ENCODE results near the gene SSBP2. TPM values are rescaled to one million over a fixed set of nuclear protein-coding genes. Genes with fewer than 3 reads are reported as not detected.
"Not testable (repeated sequence)": the region's sequence is repeated elsewhere in the genome, so short reads cannot be mapped to it uniquely, and the experiment has no call there.

SSBP2 gene
- total RNA-seq, 2 experiments from 2014 or later: 14.5 to 14.7 TPM

DNA sequence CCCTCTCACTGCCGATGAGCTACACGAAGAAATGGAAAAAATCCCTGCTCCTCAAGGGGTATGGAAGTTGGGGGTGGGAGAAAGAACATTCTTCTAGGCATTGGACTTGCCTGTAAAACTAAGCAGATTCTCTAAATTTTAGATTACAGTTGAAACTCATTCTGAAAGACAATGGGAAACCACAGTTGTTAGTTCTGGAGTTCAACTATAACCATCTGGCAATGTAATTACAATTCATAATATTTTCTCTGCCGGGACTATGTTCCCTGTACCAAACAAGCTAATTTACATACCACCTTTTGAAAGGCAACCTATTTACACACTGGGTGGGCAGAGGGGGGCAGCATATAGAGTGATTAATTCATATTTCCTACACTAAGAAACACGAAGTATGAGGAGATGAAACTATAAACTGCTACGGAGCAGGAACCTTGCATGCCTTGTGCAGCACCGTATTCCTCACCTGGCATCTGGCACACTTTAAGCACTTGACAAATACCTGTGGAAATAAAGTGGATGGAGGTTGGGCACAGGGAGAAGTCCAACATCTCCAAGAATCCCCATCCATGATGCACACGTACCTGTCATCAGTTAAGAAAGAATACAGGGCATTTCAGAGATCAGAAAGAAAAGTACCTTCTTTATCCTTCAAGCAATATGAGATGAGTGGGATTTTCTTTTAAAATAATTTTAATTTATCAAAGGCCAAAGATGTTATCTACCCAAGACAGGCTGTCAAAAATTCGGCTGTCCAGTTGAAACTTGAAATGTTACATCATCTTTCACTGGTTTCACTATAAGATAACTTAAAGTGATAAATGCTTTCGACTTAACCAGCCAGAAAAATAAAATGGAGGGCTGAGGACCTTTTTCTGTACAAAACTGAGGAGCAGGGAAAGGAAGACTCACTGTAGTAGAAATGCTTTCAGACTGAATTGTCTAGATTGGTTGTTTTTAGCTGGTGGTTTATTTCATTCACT lies 54.2 kb downstream of the SSBP2 start:
- peaks cover 24% of the 10 kb centered on the region for H3K9me3 Mint-ChIP-seq
- DNase-seq: no peak
- no peak overlapping the region for H3K4me3 Mint-ChIP-seq
- intact Hi-C loops (cut with micrococcal nuclease): no loop called here
- H3K27me3 Mint-ChIP-seq (ENCODE audit: low read depth): no peaks in the 10 kb centered on the region
- H3K27ac Mint-ChIP-seq: no peak overlapping the region
- H3K4me1 Mint-ChIP-seq (ENCODE audit: low read depth): peaks cover 13% of the 10 kb centered on the region
- CTCF ChIA-PET: no interaction called here
- H3K36me3 Mint-ChIP-seq (ENCODE audit: low read depth): peaks cover 23% of the 10 kb centered on the region

DNA sequence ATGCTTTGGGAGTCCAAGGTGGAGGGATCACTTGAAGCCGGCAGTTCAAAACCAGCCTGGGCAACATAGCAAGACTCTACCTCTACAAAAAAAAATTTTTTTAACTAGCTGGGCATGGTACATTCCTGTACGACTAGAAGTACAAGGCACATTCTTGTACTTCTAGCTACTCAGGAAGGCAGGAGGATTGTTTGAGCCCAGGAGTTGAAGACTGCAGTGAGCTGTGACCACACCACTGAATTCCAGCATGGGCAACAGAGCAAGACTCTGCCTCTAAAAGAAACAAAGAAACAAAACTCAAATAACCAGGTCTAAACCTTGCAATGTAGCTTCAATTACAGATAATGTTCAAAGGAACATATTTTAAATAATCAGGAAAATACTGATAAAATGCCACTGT lies 56.2 kb downstream of the SSBP2 start:
- Mint-ChIP-seq H3K36me3 (ENCODE audit: low read depth) (peaks cover 28% of the 10 kb centered on the region), H3K4me3 (no peak overlapping the region), H3K4me1 (ENCODE audit: low read depth) (peaks cover 15% of the 10 kb centered on the region), H3K27ac (no peak overlapping the region), H3K9me3 (peaks cover 31% of the 10 kb centered on the region), H3K27me3 (ENCODE audit: low read depth) (no peaks in the 10 kb centered on the region)
- CTCF ChIA-PET: interaction anchor here (0.6 kb wide), 1 partner anchor 21 kb away, joined by 5 read pairs; no protein-coding TSS in a partner anchor
- no peak for DNase-seq
- intact Hi-C loops (cut with micrococcal nuclease): no loop called here

DNA sequence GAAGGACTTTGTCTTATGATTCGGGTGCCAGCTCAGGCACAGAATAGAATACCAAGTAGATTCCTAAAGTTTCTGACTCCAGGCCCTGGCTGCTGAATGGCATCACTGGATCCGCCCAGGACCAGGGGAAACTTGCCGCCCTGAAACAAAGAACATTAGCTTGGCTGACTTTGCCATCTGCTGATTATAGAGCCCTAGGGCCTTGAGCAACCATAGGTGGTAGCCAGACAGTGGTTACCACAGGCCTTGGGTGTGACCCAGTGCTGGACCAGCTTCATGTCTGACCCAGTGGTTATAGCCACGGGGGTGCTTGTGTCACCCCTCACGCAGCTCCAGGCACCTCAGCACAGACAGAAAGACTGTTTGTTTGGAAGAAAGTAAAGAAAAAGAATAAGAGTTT lies 62.7 kb downstream of the SSBP2 start:
- Mint-ChIP-seq H3K9me3 (peaks cover 35% of the 10 kb centered on the region), H3K4me3 (no peak overlapping the region), H3K27me3 (ENCODE audit: low read depth) (no peaks in the 10 kb centered on the region), H3K36me3 (ENCODE audit: low read depth) (peaks cover 33% of the 10 kb centered on the region), H3K4me1 (ENCODE audit: low read depth) (peaks cover 17% of the 10 kb centered on the region), H3K27ac (no peak overlapping the region)
- intact Hi-C loops (cut with micrococcal nuclease): no loop called here
- DNase-seq: no peak
- CTCF ChIA-PET: no interaction called here

DNA sequence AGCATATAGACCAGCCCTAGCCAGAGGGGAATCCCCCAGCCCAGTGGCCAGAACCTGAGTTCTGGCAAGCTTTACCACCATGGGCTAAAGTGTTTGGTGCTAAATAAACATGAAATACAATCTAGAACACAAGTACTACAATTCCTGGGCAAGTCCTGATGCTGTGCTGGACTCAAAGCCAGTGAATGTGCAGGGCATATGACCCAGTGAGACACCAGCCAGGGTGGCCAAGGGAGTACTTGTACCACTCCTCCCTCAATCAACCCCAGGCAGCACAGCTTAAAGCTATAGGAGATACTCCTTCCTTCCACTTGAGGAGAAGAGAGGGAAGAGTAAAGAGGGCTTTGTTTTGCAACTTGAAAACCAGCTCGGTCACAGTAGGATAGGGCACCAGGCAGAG lies 63.6 kb downstream of the SSBP2 start:
- CTCF ChIA-PET: no interaction called here
- Mint-ChIP-seq H3K4me3 (no peak overlapping the region), H3K9me3 (peaks cover 30% of the 10 kb centered on the region), H3K27me3 (ENCODE audit: low read depth) (no peaks in the 10 kb centered on the region), H3K27ac (no peak overlapping the region), H3K36me3 (ENCODE audit: low read depth) (peaks cover 27% of the 10 kb centered on the region), H3K4me1 (ENCODE audit: low read depth) (peaks cover 20% of the 10 kb centered on the region)
- intact Hi-C loops (cut with micrococcal nuclease): no loop called here
- no peak for DNase-seq

DNA sequence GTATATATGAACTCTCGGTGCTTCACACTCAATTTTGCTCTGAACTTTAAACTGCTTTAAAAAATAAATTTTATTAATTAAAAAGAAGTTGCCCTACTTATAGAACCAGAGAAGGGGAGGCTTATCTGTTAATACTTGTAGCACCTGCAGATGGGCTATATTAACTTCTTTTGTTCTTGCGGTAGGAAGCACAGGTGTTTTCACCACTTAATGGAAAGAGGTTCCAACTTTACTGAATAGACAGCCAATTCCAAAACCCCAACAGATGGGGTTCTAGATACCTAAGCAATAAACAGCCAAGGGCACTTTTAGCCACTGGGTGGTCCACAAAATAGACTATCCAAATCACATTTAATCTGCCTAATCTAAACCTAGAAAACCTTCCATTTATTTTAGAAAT lies 65.4 kb downstream of the SSBP2 start:
- peaks cover 13% of the 10 kb centered on the region for H3K36me3 Mint-ChIP-seq (ENCODE audit: low read depth)
- no peaks in the 10 kb centered on the region for H3K27me3 Mint-ChIP-seq (ENCODE audit: low read depth)
- H3K4me3 Mint-ChIP-seq: no peak overlapping the region
- CTCF ChIA-PET: no interaction called here
- DNase-seq: no peak
- intact Hi-C loops (cut with micrococcal nuclease): no loop called here
- H3K4me1 Mint-ChIP-seq (ENCODE audit: low read depth): peaks cover 28% of the 10 kb centered on the region
- H3K27ac Mint-ChIP-seq: no peak overlapping the region
- peaks cover 17% of the 10 kb centered on the region for H3K9me3 Mint-ChIP-seq

DNA sequence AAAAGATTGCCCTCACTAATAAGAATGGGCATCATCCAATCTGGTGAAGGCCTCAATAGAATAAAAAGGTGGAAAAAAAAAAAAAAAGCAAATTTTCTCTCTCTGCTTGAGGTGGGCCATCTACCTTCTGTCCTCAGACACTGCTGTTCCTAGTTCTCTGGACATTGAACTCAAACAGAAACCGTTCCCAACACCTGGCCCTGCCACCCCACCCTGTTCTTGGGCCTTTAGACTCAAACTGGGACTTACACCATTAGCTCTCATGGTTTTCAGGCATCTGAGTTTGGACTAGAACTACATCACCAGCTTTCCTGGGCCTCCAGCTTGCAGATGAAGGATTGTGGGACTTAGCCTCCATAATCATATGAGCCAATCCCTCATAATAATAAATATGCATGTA lies 71.0 kb downstream of the SSBP2 start:
- Mint-ChIP-seq H3K27ac (no peak overlapping the region), H3K9me3 (peaks cover 5% of the 10 kb centered on the region), H3K4me1 (ENCODE audit: low read depth) (peaks cover 36% of the 10 kb centered on the region), H3K36me3 (ENCODE audit: low read depth) (peaks cover 12% of the 10 kb centered on the region), H3K4me3 (no peak overlapping the region), H3K27me3 (ENCODE audit: low read depth) (no peaks in the 10 kb centered on the region)
- CTCF ChIA-PET: no interaction called here
- intact Hi-C loops (cut with micrococcal nuclease): no loop called here
- DNase-seq: no peak

DNA sequence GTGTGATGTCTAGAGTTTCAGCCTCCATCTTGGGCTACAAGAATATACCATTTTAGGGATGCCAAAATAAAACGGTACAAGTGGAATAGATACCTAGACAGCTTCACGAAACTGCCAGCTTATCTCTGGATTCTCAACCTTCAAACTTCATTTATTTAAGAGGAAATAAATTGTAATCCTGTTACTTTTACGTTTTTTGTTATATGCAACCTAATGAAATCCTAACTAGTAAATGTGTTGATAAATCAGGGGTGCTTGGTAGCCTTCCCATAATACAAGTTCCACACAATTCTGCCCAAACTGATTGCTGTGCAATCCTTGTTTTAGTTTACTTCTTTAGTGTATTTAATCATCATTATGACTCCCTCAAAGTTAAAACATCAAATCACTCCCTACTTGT lies 75.5 kb downstream of the SSBP2 start:
- intact Hi-C loops (cut with micrococcal nuclease): no loop called here
- H3K4me1 Mint-ChIP-seq (ENCODE audit: low read depth): peaks cover 20% of the 10 kb centered on the region
- H3K9me3 Mint-ChIP-seq: peaks cover 2% of the 10 kb centered on the region
- CTCF ChIA-PET: interaction anchor here (0.8 kb wide), 1 partner anchor 14 kb away, joined by 3 read pairs; no protein-coding TSS in a partner anchor
- peaks cover 8% of the 10 kb centered on the region for H3K36me3 Mint-ChIP-seq (ENCODE audit: low read depth)
- DNase-seq: no peak
- H3K27ac Mint-ChIP-seq: no peak overlapping the region
- no peak overlapping the region for H3K4me3 Mint-ChIP-seq
- no peaks in the 10 kb centered on the region for H3K27me3 Mint-ChIP-seq (ENCODE audit: low read depth)

DNA sequence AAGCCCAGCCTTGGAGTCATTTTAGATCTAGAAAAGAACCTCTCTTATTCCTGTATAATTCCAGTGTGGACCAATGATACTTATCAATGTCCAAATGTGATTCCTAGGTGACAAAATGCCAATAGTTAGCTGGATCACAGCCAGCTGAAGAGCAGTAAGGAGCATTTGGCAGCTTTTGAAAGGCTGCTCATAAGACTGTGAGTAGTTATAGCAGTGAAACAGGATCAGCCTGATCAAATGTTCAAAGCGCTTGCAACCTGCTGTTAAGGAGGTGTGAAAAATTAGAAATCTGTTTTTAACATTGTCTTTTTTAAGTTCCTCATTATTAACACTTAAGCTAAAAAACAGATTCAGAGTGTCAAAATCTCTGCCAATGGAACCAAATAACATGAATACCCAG lies 85.1 kb downstream of the SSBP2 start:
- peaks cover 18% of the 10 kb centered on the region for H3K4me1 Mint-ChIP-seq (ENCODE audit: low read depth)
- H3K27me3 Mint-ChIP-seq (ENCODE audit: low read depth): no peaks in the 10 kb centered on the region
- H3K9me3 Mint-ChIP-seq: no peaks in the 10 kb centered on the region
- H3K36me3 Mint-ChIP-seq (ENCODE audit: low read depth): peaks cover 2% of the 10 kb centered on the region
- H3K27ac Mint-ChIP-seq: no peak overlapping the region
- no peak for DNase-seq
- CTCF ChIA-PET: no interaction called here
- H3K4me3 Mint-ChIP-seq: no peak overlapping the region
- intact Hi-C loops (cut with micrococcal nuclease): no loop called here

DNA sequence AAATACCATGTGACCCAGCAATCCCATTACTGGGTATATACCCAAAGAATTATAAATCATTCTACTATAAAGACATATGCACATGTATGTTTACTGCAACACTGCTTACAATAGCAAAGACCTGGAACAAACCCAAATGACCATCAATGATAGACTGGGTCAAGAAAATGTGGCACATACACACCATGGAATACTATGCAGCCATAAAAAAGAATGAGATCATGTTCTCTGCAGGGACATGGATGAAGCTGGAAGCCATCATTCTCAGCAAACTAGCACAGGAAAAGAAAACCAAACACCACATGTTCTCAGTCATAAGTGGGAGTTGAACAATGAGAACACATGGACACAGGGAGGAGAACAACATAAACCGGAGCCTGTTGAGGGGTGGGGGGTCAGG lies 90.3 kb downstream of the SSBP2 start:
- intact Hi-C loops (cut with micrococcal nuclease); H3K9me3 Mint-ChIP-seq; H3K27ac Mint-ChIP-seq; CTCF ChIA-PET; H3K27me3 Mint-ChIP-seq (ENCODE audit: low read depth); DNase-seq; H3K4me3 Mint-ChIP-seq; H3K36me3 Mint-ChIP-seq (ENCODE audit: low read depth): not testable (repeated sequence)
- H3K4me1 Mint-ChIP-seq (ENCODE audit: low read depth): peaks cover 10% of the 10 kb centered on the region

DNA sequence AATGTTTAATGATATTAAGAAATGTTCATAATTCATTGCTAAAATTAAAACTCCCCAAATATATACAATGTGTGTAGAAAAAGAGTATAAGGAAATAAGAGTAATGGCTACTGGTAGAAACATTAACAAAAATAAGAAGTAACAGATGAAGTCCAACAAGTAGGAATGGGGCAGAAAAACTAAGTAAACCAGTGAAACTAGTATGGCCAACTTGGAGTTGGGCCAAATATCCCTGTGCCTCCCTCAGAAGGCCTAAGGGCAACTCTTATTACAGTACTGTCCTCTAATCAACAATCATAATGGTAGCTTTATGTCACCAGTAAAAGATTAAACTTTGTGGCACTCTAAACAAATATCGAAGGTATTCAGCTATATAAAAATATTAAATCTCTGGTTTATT lies 93.5 kb downstream of the SSBP2 start:
- Mint-ChIP-seq H3K36me3 (ENCODE audit: low read depth) (peaks cover 7% of the 10 kb centered on the region), H3K27me3 (ENCODE audit: low read depth) (no peaks in the 10 kb centered on the region), H3K4me1 (ENCODE audit: low read depth) (peaks cover 10% of the 10 kb centered on the region), H3K4me3 (no peak overlapping the region), H3K27ac (no peak overlapping the region), H3K9me3 (peaks cover 3% of the 10 kb centered on the region)
- intact Hi-C loops (cut with micrococcal nuclease): no loop called here
- DNase-seq: no peak
- CTCF ChIA-PET: no interaction called here

DNA sequence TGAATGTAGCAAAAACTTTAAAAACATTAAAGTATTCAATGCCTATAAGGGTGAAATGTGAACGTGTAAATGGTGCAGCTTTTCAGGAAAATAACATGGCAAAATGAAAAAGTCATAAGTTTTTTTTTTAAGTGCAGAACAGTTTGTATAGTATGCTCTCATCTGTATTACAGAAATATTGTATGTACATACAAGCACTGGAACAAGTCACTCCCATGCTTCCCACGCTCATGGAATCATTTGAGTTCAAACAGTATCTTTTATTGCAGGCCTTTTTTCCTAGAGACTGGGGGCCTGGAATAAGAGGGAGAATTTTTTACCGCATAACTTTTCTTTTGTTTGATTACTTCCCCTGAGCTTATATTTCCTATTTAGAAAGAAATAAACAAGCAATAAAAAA lies 94.1 kb downstream of the SSBP2 start:
- DNase-seq: no peak
- H3K27ac Mint-ChIP-seq: no peak overlapping the region
- no peaks in the 10 kb centered on the region for H3K27me3 Mint-ChIP-seq (ENCODE audit: low read depth)
- intact Hi-C loops (cut with micrococcal nuclease): no loop called here
- H3K9me3 Mint-ChIP-seq: peaks cover 3% of the 10 kb centered on the region
- CTCF ChIA-PET: interaction anchor here (0.7 kb wide), 2 partner anchors 94 to 96 kb away, joined by 3 to 6 read pairs; partner anchors contain the start of gene SSBP2
- no peak overlapping the region for H3K4me3 Mint-ChIP-seq
- H3K4me1 Mint-ChIP-seq (ENCODE audit: low read depth): peaks cover 10% of the 10 kb centered on the region
- peaks cover 6% of the 10 kb centered on the region for H3K36me3 Mint-ChIP-seq (ENCODE audit: low read depth)

DNA sequence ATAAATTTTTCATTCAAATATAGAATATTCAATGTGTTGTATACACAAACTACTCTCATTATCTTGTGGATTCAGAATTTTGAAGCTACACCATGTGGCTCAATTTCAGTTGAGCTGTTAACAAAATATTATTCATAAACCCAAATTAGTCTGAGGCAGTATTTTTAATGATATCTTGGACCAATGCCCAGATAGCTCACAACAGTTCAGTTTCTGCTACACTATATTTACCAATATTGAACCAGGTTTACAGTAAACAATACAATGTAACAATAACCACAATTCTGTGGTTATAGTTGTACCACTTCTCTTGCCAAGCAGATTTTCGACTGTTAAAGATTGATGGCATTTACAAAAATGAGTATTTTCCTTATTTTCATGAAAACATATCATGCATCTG lies 99.9 kb downstream of the SSBP2 start:
- DNase-seq: no peak
- no peaks in the 10 kb centered on the region for H3K9me3 Mint-ChIP-seq
- H3K27ac Mint-ChIP-seq: no peak overlapping the region
- no peak overlapping the region for H3K4me3 Mint-ChIP-seq
- CTCF ChIA-PET: interaction anchor here (1.4 kb wide), 1 partner anchor 69 kb away, joined by 3 read pairs; no protein-coding TSS in a partner anchor
- H3K27me3 Mint-ChIP-seq (ENCODE audit: low read depth): no peaks in the 10 kb centered on the region
- H3K36me3 Mint-ChIP-seq (ENCODE audit: low read depth): peaks cover 5% of the 10 kb centered on the region
- H3K4me1 Mint-ChIP-seq (ENCODE audit: low read depth): peaks cover 6% of the 10 kb centered on the region
- intact Hi-C loops (cut with micrococcal nuclease): no loop called here

DNA sequence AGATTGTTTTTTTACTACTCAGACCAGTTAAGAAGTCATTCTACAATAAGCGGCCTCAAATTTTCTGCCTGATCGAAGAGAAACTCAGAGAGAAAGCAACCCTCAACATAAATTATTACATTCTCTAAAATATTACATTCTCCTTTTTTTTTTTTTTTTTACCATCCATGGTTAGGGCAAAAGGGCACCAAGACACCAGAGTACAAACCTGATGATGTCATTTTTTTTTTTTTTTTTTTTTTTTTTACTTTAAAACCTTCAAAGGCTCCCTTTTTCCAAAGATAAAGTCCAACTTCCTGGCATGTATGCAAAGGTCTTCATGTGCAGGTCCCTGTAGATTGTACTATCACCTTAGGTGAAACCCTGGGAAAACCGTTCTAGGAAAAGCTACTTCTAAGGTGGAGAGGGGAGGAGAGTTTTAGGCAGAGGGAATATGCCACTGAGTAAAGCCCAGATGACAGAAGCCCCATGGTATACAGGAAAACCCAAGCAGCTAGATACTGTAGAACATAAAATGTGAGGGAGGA lies 104.4 kb downstream of the SSBP2 start:
- no peak for DNase-seq
- intact Hi-C loops (cut with micrococcal nuclease): no loop called here
- Mint-ChIP-seq H3K27me3 (ENCODE audit: low read depth) (no peaks in the 10 kb centered on the region), H3K27ac (no peak overlapping the region), H3K4me3 (no peak overlapping the region), H3K36me3 (ENCODE audit: low read depth) (peaks cover 4% of the 10 kb centered on the region), H3K4me1 (ENCODE audit: low read depth) (peaks cover 6% of the 10 kb centered on the region), H3K9me3 (no peaks in the 10 kb centered on the region)
- CTCF ChIA-PET: no interaction called here
